Smooth muscle cell (in vitro differentiated cells): ENCODE data around the gene RCC2. TPM values are rescaled to one million over a fixed set of nuclear protein-coding genes. Genes with fewer than 3 reads are reported as not detected.
A peak's percentile ranks its signal among the peaks of the same experiment; 100 is the strongest.

Experiments
- DNase-seq: peaks from one replicate; lab custom pipeline; 2025; ENCODE audit not compliant: unreplicated experiment; lab: John Stamatoyannopoulos, UW
- H2AFZ ChIP-seq: fragments of 200-600 bp; sonication (generic); 2 replicates; pipeline ENCODE4 v1.6.0; 2016; ENCODE audit warnings: antibody characterized with exemption, low read depth, mild to moderate bottlenecking
- H3F3A ChIP-seq: fragments of 200-600 bp; sonication (generic); 2 replicates; pipeline ENCODE4 v1.6.0; 2017; ENCODE audit warnings: antibody characterized with exemption, low read depth
- H3K27ac ChIP-seq: fragments of 200-600 bp; sonication (generic); 2 replicates; pipeline ENCODE4 v1.5.1; 2016; ENCODE audit warnings: low read depth, mild to moderate bottlenecking
- H3K27me3 ChIP-seq: fragments of 200-600 bp; sonication (generic); 2 replicates; pipeline ENCODE4 v1.6.1; 2016; ENCODE audit warnings: low read depth, mild to moderate bottlenecking
- H3K36me3 ChIP-seq: fragments of 200-600 bp; sonication (generic); 2 replicates; pipeline ENCODE4 v1.5.1; 2016; ENCODE audit warnings: low read depth
- H3K4me1 ChIP-seq: fragments of 200-600 bp; sonication (generic); 2 replicates; pipeline ENCODE4 v1.5.1; 2016; ENCODE audit warnings: low read depth
- H3K4me2 ChIP-seq: fragments of 200-600 bp; sonication (generic); 2 replicates; pipeline ENCODE4 v1.6.0; 2016; ENCODE audit warnings: mild to moderate bottlenecking
- H3K4me3 ChIP-seq: fragments of 200-600 bp; sonication (generic); 2 replicates; pipeline ENCODE4 v1.5.1; 2016; ENCODE audit warnings: mild to moderate bottlenecking
- H3K79me2 ChIP-seq: fragments of 200-600 bp; sonication (generic); 2 replicates; pipeline ENCODE4 v1.6.0; 2016; ENCODE audit warnings: low read depth, mild to moderate bottlenecking
- H3K9ac ChIP-seq: fragments of 200-600 bp; sonication (generic); 2 replicates; pipeline ENCODE4 v1.6.0; 2016; ENCODE audit warnings: low read depth
- H3K9me3 ChIP-seq: fragments of 200-600 bp; sonication (generic); replicated peaks from 2 replicates; pipeline ENCODE4 v1.5.1; 2016; ENCODE audit warnings: low read depth
- H4K20me1 ChIP-seq: fragments of 200-600 bp; sonication (generic); 2 replicates; pipeline ENCODE4 v1.6.0; 2016; ENCODE audit warnings: low read depth
- CTCF ChIP-seq: fragments of 200-600 bp; sonication (generic); IDR thresholded peaks from 2 replicates; pipeline ENCODE4 v1.5.1; 2017; ENCODE audit warnings: borderline replicate concordance, mild to moderate bottlenecking, antibody characterized with exemption; ENCODE audit not compliant: insufficient read depth, poor library complexity, severe bottlenecking
- WGBS: methylation state at CpG from one replicate; pipeline ENCODE4 v1.1.7; 2016; ENCODE audit warnings: low lambda C conversion rate; 5-methylcytosine and 5-hydroxymethylcytosine counted together
- polyA plus RNA-seq: library from polyadenylated mRNA; unstranded; fragments of >200 nt; fragmentation: Nextera tagmentation; extraction: Ambion mirVana; gene quantifications from 2 replicates; pipeline ENCODE4 v1.2.1, GENCODE V29; 2016
- total RNA-seq: library from RNA; depleted of rRNA; stranded (reverse); fragments of >200 nt; gene quantifications from 2 replicates; pipeline ENCODE4 v1.2.3, GENCODE V29; 2014

RCC2 gene
- total and polyA plus RNA-seq, 2 experiments from 2014 or later = 28.0 to 44.5 TPM

- no peak for DNase-seq
- H3K9ac ChIP-seq = no peak within 1 kb of the TSS
- H4K20me1 ChIP-seq = no peaks in the 10 kb centered on the region
- no peaks in the 10 kb centered on the region for H3K4me1 ChIP-seq
- TF ChIP-seq CTCF = no peak
- H3K36me3 ChIP-seq = no peaks in the 10 kb centered on the region
- H3K79me2 ChIP-seq = no peaks in the 10 kb centered on the region
- H3K27me3 ChIP-seq = no peaks in the 10 kb centered on the region
- H3K27ac ChIP-seq = no peak within 1 kb of the TSS
- H3F3A ChIP-seq = no peaks in the 10 kb centered on the region
- H3K4me3 ChIP-seq = no peak within 1 kb of the TSS
- H3K9me3 ChIP-seq = no peaks in the 10 kb centered on the region
- WGBS = 85% methylated on average over 7 of the region's 7 CpGs
- H3K4me2 ChIP-seq = no peak within 1 kb of the TSS
- H2AFZ ChIP-seq = no peak within 1 kb of the TSS
These were observed 67.6 kb downstream of the RCC2 start, which contains the start of gene PADI6 for GRCh38 chr1:17371896-17372295. Gene PADI6 (plus strand): TSS chr1:17372196. CDS start chr1:17372246, 50 bp downstream.

GRCh38 chr1:17370618-17371017 lies 68.9 kb downstream of the RCC2 start:
- H3K9me3 ChIP-seq = no peaks in the 10 kb centered on the region
- 74% methylated on average over 2 of the region's 2 CpGs for WGBS
- H3K4me2 ChIP-seq = no peak overlapping the region
- H3K79me2 ChIP-seq = no peaks in the 10 kb centered on the region
- H3K9ac ChIP-seq = no peak overlapping the region
- DNase-seq = no peak
- H3K4me3 ChIP-seq = no peak overlapping the region
- no peaks in the 10 kb centered on the region for H3K36me3 ChIP-seq
- H2AFZ ChIP-seq = no peak overlapping the region
- peaks cover 7% of the 10 kb centered on the region for H3K27me3 ChIP-seq
- H3K4me1 ChIP-seq = no peaks in the 10 kb centered on the region
- H3F3A ChIP-seq = no peaks in the 10 kb centered on the region
- no peaks in the 10 kb centered on the region for H4K20me1 ChIP-seq
- TF ChIP-seq CTCF = peak; percentile 11
- no peak overlapping the region for H3K27ac ChIP-seq

- no peaks in the 10 kb centered on the region for H3K4me1 ChIP-seq
- no peak overlapping the region for H3K27ac ChIP-seq
- H3K79me2 ChIP-seq = no peaks in the 10 kb centered on the region
- H4K20me1 ChIP-seq = no peaks in the 10 kb centered on the region
- no peak overlapping the region for H3K9ac ChIP-seq
- no peaks in the 10 kb centered on the region for H3F3A ChIP-seq
- DNase-seq = no peak
- H3K4me2 ChIP-seq = no peak overlapping the region
- H3K27me3 ChIP-seq = peaks cover 7% of the 10 kb centered on the region
- no peak overlapping the region for H2AFZ ChIP-seq
- no peaks in the 10 kb centered on the region for H3K36me3 ChIP-seq
- no peak overlapping the region for H3K4me3 ChIP-seq
- H3K9me3 ChIP-seq = no peaks in the 10 kb centered on the region
- TF ChIP-seq CTCF = no peak
- WGBS = 41% methylated on average over 9 of the region's 9 CpGs
These were observed 70.0 kb downstream of the RCC2 start for GRCh38 chr1:17369466-17369865.

GRCh38 chr1:17365293-17365692 lies 74.2 kb downstream of the RCC2 start:
- H3K9ac ChIP-seq = no peak overlapping the region
- 93% methylated on average over 3 of the region's 3 CpGs for WGBS
- no peaks in the 10 kb centered on the region for H3K9me3 ChIP-seq
- H3K27ac ChIP-seq = no peak overlapping the region
- no peaks in the 10 kb centered on the region for H3K4me1 ChIP-seq
- no peaks in the 10 kb centered on the region for H3F3A ChIP-seq
- H2AFZ ChIP-seq = no peak overlapping the region
- H3K4me2 ChIP-seq = no peak overlapping the region
- H4K20me1 ChIP-seq = no peaks in the 10 kb centered on the region
- peaks cover 7% of the 10 kb centered on the region for H3K27me3 ChIP-seq
- no peak overlapping the region for H3K4me3 ChIP-seq
- DNase-seq = no peak
- no peaks in the 10 kb centered on the region for H3K36me3 ChIP-seq
- no peak for TF ChIP-seq CTCF
- H3K79me2 ChIP-seq = no peaks in the 10 kb centered on the region
